Activated T-cell treated with anti-CD3 and anti-CD28 coated beads for 4 hours (primary cell): Measurements from ENCODE around the gene FAM241A.
"Not testable (repeated sequence)": the region's sequence is repeated elsewhere in the genome, so short reads cannot be mapped to it uniquely, and the experiment has no call there.

Experiments
- DNase-seq: peaks from one replicate; pipeline ENCODE4 v3.0.0-alpha.2; 2020

FAM241A gene

GRCh38 chr4:112175840-112176239 is 30.6 kb downstream of the FAM241A start:
- no peak for DNase-seq

- no peak for DNase-seq
These were observed 31.3 kb downstream of the FAM241A start for GRCh38 chr4:112176596-112176995.

GRCh38 chr4:112178741-112179140 is 33.5 kb downstream of the FAM241A start:
- not testable (repeated sequence) for DNase-seq

- no peak for DNase-seq
These were observed 36.2 kb downstream of the FAM241A start for GRCh38 chr4:112181358-112182000.

GRCh38 chr4:112182604-112183003 is 37.4 kb downstream of the FAM241A start:
- no peak for DNase-seq

- DNase-seq, result no peak
These were observed 38.0 kb downstream of the FAM241A start for GRCh38 chr4:112183252-112183651.

- no peak for DNase-seq
These were observed 39.2 kb downstream of the FAM241A start for GRCh38 chr4:112184438-112184837.

GRCh38 chr4:112185334-112185733 is 40.1 kb downstream of the FAM241A start:
- no peak for DNase-seq

- DNase-seq, result no peak
These were observed 40.8 kb downstream of the FAM241A start for GRCh38 chr4:112185740-112186670.

- DNase-seq, result no peak
These were observed 44.5 kb downstream of the FAM241A start for GRCh38 chr4:112189754-112190153.

GRCh38 chr4:112190684-112191083 is 45.4 kb downstream of the FAM241A start:
- no peak for DNase-seq

- DNase-seq, result no peak
These were observed 51.2 kb downstream of the FAM241A start for GRCh38 chr4:112196461-112196860.

GRCh38 chr4:112199041-112199440 is 53.8 kb downstream of the FAM241A start:
- DNase-seq, result no peak

GRCh38 chr4:112201915-112202505 is 56.8 kb downstream of the FAM241A start:
- DNase-seq, result no peak

- no peak for DNase-seq
These were observed 58.3 kb downstream of the FAM241A start for GRCh38 chr4:112203593-112203992.

GRCh38 chr4:112206431-112206830 is 61.2 kb downstream of the FAM241A start:
- DNase-seq, result no peak

GRCh38 chr4:112208137-112209095 is 63.2 kb downstream of the FAM241A start:
- DNase-seq, result not testable (repeated sequence)

GRCh38 chr4:112210777-112211176 is 65.5 kb downstream of the FAM241A start:
- no peak for DNase-seq

GRCh38 chr4:112213091-112213490 is 67.8 kb downstream of the FAM241A start:
- DNase-seq, result no peak

- no peak for DNase-seq
These were observed 68.6 kb downstream of the FAM241A start for GRCh38 chr4:112213856-112214255.

- no peak for DNase-seq
These were observed 69.4 kb downstream of the FAM241A start for GRCh38 chr4:112214390-112215264.
